Upper lobe of left lung (tissue), 4 donors: Measurements from ENCODE around the gene UCP3.

Source experiments
- POLR2A ChIP-seq, 4 donors: fragments of 450-650 bp; IDR thresholded peaks; one replicate each; pipeline ENCODE4 v1.5.1; 2016 to 2017; ENCODE audit warnings: antibody characterized with exemption in 4 of 4, mild to moderate bottlenecking in 2 of 4
- TF ChIP-seq, protein P1 (sequence below), 6 experiments: fragments of 450-650 bp in 4 of 6; fragments of 200-600 bp in 2 of 6; sonication (generic) in 2 of 6; IDR thresholded peaks; one replicate each; pipeline ENCODE4 v1.5.1; 2016 to 2019; ENCODE audit warnings: antibody characterized with exemption in 6 of 6

DNA sequence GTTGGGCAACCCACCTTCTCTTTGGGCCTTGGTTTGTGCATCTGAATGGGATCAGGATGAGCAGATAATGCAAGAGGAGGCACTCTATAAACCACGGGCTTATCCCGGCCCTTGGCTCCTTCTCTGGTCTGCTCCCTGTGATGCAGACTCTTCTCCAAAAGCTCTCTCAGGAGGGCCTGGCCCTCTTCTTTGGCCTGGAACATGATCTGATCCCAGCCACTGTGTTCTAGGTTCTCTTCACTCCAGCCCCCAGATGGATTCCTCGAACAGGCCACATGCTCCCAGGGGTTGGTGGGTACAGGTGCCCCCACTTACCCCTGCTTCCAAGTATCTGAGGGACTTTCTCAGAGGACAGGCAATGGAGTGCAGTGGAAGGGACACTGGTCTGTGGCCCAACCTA lies 8.7 kb upstream of the UCP3 start:
- no peak for TF ChIP-seq POLR2A (IDR thresholded peaks at IDR 0.05)
- TF ChIP-seq, protein P1, sequence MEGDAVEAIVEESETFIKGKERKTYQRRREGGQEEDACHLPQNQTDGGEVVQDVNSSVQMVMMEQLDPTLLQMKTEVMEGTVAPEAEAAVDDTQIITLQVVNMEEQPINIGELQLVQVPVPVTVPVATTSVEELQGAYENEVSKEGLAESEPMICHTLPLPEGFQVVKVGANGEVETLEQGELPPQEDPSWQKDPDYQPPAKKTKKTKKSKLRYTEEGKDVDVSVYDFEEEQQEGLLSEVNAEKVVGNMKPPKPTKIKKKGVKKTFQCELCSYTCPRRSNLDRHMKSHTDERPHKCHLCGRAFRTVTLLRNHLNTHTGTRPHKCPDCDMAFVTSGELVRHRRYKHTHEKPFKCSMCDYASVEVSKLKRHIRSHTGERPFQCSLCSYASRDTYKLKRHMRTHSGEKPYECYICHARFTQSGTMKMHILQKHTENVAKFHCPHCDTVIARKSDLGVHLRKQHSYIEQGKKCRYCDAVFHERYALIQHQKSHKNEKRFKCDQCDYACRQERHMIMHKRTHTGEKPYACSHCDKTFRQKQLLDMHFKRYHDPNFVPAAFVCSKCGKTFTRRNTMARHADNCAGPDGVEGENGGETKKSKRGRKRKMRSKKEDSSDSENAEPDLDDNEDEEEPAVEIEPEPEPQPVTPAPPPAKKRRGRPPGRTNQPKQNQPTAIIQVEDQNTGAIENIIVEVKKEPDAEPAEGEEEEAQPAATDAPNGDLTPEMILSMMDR (IDR thresholded peaks at IDR 0.05) = no peak
